GM18858 (cell line): ENCODE measurements around the gene RPA3.

Experiments
- ATAC-seq: cut with Tn5 transposase; IDR thresholded peaks from one replicate; pipeline ENCODE4 v1.9.1; 2021; ENCODE audit not compliant: unreplicated experiment

Gene RPA3

GRCh38 chr7:7612519-7612918 lies 105.9 kb downstream of the RPA3 start:
- ATAC-seq = no peak

GRCh38 chr7:7609330-7609729 lies 109.1 kb downstream of the RPA3 start:
- ATAC-seq = no peak

- no peak for ATAC-seq
Observed at GRCh38 chr7:7607010-7607409, 111.4 kb downstream of the RPA3 start.

DNA sequence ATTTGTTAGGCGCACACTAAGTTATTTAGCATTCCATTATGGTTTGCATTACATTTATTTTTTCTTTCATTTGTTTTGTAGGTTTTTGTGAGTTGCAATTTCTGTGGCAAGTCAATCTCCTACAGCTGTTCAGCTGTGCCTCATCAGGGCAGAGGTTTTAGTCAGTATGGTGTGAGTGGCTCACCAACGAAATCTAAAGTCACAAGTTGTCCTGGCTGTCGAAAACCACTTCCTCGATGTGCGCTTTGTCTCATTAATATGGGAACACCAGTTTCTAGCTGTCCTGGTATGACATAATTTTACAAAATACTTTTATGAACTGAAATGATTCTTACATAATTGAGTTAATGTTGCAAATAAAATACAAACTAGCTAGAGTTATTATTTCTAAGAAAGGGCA lies 122.2 kb downstream of the RPA3 start:
- ATAC-seq = no peak

DNA sequence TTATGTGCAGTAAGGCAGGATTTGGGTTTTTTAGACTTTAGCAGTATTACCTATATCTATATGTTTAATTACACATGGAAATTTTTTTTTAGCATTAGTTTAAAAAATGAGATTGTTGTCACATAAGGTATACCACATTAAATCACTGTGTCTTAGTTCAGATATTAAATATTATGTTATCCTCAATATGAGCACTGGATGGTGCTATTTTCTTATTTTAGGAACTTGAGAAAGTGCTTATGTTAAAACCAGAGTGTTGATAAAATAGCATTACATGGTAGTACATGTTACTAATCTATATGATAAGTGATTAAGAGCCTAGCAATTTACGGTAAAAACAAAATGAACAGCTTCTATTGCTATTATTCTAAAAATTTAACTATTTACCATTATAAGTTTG lies 123.0 kb downstream of the RPA3 start:
- no peak for ATAC-seq
